KOPT-K1 (cell line): Measurements from ENCODE around the gene PHKB.

Experiments
- H3K27ac ChIP-seq: fragments of 200-600 bp; sonication (generic); 2 replicates; pipeline ENCODE4 v1.5.1; 2016; ENCODE audit warnings: antibody characterized with exemption, mild to moderate bottlenecking, low read depth, low read length; ENCODE audit not compliant: poor library complexity, severe bottlenecking
- H3K36me3 ChIP-seq: fragments of 200-600 bp; sonication (generic); 2 replicates; pipeline ENCODE4 v1.5.1; 2017; ENCODE audit warnings: antibody characterized with exemption, mild to moderate bottlenecking, low read length, moderate library complexity; ENCODE audit not compliant: insufficient read depth
- H3K9me3 ChIP-seq: fragments of 200-600 bp; sonication (generic); 2 replicates; pipeline ENCODE4 v1.5.1; 2017; ENCODE audit warnings: antibody characterized with exemption, low read length, mild to moderate bottlenecking; ENCODE audit not compliant: insufficient read depth, poor library complexity, severe bottlenecking

PHKB gene

DNA sequence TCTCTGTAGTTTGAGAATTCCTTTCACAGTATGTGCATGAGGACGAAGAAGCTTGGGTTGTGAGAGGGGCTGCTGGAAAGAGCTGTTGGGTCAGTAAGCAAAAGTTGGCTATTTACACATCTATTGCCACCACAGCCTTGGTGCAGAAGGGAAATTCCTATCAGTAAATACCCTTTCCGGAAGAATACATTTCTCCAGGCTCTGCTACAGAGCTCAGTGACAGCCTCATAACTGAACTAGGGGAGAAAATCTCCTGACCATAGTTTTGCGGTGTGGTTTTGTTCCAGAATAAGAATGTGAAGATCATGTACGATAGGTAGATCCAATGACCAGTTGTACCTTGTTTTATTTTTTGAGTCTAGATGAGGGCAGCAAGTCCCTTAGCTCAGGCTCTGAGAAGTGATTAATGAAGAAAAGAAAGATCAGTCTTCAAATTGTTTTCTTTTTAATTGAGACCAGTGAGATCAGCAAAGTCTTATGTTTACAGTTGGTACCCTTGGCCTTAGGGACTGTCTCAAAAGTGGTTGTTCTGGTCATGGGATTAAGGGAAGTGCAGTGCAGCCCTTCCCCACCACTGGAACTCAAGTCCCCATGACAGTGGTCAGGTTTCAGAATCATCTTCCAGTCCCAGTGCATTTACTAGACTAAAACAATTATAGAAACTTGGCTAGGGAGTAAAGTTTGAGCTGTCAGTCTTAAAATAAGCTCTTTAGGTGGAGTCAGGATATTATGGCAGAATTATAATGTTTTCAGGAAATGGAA is 123.5 kb downstream of the PHKB start:
- Histone ChIP-seq H3K36me3 (peaks cover 15% of the 10 kb centered on the region), H3K27ac (no peak overlapping the region), H3K9me3 (no peaks in the 10 kb centered on the region)

DNA sequence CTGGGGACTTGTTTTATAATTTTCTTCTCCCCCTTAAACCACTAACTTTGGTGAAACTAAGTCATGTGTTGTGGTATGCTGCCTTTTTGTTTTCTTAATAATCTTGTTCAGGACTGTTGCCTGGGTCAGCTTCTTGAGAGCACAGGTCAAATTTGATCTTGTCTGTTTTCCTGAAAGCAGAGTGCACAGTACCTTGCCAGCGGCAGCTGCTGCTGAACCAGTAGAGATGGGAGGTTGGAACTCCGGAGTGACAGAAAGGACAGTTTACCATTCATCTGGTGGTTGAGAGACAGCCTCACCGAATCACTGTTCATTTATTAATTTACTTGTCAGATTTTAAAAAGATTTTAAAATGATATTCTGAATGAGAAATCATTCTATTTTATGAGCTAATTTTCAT is 125.0 kb downstream of the PHKB start:
- Histone ChIP-seq H3K9me3 (no peaks in the 10 kb centered on the region), H3K27ac (no peak overlapping the region), H3K36me3 (peaks cover 30% of the 10 kb centered on the region)

DNA sequence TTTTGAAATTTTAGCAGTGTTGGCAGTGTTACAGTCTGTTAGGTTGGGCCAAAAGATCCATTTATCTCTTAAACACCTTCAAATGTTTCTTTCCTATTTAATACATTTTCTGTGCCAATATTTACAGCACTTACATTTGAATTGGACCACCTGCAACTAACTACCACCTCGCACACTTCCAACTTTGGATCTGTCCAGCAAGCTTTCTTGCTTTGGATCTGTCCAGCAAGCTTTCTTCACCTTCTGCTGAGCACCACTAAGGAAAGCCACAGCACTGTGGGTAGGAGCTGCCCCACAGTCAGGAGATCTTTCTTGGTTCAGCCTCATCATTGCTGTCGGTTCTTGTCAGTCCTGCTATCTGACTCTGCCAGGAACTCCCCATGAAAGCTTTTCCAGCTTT is 129.3 kb downstream of the PHKB start:
- Histone ChIP-seq H3K36me3 (peaks cover 51% of the 10 kb centered on the region), H3K9me3 (no peaks in the 10 kb centered on the region)

DNA sequence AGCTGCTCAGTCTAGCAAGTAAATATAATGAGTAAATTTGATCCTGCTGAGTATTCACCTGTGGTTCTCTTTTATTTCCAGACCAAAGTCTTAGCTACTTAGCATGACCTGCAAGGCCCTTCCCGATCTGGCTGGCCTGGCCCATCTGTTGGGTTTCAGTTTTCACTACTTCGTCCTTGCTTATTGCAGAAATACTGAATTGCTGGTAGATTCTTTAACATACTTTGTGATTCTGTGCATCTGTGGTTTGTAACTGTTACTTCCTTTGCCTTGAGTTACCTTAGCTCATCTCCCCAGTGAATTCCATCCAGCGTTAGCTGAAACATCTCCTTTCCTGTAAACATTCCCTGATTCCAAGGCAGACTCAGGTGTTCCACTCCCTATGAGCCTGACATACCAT is 131.1 kb downstream of the PHKB start:
- Histone ChIP-seq H3K27ac (no peak overlapping the region), H3K9me3 (no peaks in the 10 kb centered on the region), H3K36me3 (peaks cover 51% of the 10 kb centered on the region)

More for the DNA sequence above, 129.3 kb downstream of the PHKB start:
- H3K27ac ChIP-seq: no peak overlapping the region

DNA sequence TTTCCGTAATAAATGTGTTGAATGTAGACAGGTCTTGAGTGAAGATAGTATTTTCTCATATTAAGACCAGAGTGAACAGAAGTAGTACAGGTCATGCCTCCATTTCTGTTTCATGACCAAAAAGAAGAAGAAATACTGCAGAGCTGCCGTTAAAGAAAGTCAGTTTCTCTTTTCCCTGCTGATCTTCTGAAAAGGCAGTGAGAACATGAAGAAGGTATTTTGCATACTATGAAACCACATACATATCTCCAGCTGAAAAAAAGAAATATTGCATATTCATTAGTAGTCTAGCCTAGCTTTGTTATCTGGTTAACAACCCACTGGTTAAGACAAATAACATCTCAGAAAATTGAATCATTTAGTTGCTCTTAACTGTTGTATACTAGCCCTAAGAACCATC is 138.4 kb downstream of the PHKB start:
- Histone ChIP-seq H3K27ac (no peak overlapping the region), H3K36me3 (peaks cover 17% of the 10 kb centered on the region; the same call in 1 of the 2 replicates), H3K9me3 (no peaks in the 10 kb centered on the region)

DNA sequence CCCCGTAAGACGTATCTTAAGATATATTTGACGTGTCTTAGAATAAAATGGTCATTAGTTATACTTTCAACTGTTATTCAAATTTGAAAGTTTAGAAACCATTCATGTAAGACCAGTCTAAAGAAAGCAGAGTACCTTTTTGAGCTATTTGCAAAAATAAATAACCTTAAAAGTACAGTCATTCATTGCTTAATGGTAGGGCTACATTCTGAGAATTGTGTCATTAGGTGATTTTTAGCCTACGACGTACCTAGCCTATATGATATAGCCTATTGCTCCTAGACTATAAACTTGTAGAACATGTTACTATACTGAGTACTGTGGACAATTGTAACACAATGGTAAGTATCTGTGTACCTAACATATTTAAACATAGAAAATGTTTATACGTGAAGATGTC is 139.2 kb downstream of the PHKB start:
- H3K27ac ChIP-seq: no peak overlapping the region
- no peaks in the 10 kb centered on the region for H3K9me3 ChIP-seq
- 0 out of 2 replicates have a peak, but pooled peaks cover 14% of the 10 kb centered on the region for H3K36me3 ChIP-seq

DNA sequence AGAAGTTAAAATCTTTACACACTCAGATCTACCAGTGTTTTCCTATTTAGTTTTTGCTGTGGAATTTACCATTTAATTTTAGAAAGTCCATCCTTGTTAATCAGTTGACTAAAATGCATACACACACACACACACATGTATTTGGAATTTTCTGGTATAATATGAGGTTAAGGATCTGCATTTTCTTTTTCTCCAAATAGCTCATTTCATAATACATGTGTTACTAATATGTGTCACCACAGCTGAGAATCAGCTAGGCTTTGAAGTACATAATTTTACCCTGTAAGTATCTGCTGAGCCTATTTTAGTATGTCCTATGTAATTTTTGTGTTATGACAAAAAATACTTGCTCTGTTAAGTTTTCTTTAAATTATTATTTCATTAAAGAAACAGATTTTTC is 143.2 kb downstream of the PHKB start:
- H3K27ac ChIP-seq: no peak overlapping the region
- peaks cover 9% of the 10 kb centered on the region for H3K9me3 ChIP-seq
- peaks cover 17% of the 10 kb centered on the region; the same call in 1 of the 2 replicates for H3K36me3 ChIP-seq

DNA sequence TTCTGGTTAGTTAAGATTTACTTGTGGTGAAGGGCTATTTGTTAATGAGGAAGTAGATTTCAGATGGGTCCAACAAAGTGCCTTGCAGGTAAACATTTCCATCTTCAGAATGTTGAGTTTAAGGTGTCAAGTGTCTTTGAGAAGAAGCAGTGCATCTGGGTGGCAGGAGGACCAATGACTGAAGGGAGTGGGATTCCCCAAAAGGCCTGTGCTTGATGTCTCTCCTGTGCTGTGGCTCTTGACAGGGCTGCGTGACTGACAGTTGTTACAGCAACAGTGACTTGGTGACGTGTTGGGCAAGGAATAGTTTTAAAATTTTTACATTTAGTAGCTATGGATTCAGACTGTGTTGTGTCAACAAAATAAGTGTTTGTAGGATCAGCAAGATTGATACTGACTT is 149.9 kb downstream of the PHKB start:
- H3K9me3 ChIP-seq: peaks cover 9% of the 10 kb centered on the region
- peaks cover 40% of the 10 kb centered on the region for H3K36me3 ChIP-seq

DNA sequence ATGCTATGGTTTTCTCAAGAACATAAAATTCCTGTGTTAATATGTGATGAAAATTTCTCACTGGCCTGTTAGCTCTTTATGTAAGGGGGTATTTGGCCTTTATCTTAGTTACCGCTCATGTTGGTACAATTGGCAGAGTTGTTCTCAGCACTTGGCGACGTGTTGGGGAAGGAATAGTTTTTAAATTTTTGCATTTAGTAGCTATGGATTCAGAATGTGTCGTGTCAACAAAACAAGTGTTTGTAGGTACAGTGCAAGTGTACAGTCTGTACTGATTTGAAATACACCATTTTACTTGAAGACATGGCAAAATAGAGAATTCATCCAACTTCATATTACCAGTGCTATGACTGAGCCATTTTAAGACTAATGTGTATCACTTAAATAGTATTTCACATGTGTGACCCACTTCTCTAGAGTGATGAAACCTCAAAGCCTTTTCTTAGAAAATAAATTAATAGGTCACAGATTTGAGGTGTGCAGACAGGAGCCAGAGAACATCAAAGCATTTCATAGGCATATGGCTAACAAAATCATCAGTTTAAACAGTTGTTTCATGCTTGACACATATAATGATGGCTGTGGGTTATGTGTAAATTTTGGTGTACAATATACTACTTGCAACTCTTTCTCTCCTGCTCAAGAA is 150.8 kb downstream of the PHKB start:
- Histone ChIP-seq H3K9me3 (peaks cover 9% of the 10 kb centered on the region), H3K36me3 (peaks cover 40% of the 10 kb centered on the region), H3K27ac (no peak overlapping the region)

More for the DNA sequence above, 149.9 kb downstream of the PHKB start:
- no peak overlapping the region for H3K27ac ChIP-seq

DNA sequence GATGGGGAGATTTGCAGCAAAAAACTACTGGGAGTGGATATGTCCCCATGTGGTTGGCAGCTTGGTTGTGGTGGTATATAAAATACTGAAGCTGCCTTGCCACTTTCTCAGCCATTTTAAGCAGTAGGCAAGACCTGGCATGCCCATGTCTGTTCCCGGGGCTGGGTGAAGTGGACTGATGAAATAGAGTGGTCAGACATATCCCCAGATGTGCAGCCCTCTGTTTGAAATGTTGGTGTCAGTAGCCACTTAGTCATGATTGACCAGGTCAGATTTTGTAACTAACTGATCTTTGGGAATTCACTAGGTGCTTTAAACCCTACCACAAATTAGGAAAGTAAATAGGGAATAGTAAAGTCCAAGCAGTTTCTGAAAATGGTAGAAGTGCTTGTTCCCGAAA is 151.6 kb downstream of the PHKB start:
- H3K9me3 ChIP-seq: peaks cover 7% of the 10 kb centered on the region
- H3K36me3 ChIP-seq: peaks cover 38% of the 10 kb centered on the region
- H3K27ac ChIP-seq: no peak overlapping the region

DNA sequence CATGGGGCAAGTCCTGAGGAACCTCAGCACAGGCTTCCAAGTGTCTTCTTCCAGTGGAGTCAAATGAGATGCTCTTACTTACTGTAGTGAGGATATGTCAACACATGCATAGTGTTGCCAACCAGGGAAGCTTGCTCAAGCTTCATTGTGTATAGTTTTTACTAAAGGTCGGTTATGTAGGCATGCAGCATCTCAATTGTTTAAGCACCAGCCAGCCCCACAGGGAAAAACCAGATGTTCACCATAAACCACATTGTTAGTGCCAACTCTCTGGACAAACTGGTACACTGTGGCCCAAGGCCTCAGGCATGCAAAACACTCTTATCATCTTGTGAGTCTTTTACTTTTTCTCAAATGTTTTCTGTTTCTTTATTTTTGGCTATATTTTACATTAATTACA is 152.1 kb downstream of the PHKB start:
- Histone ChIP-seq H3K9me3 (peaks cover 5% of the 10 kb centered on the region), H3K36me3 (peaks cover 33% of the 10 kb centered on the region), H3K27ac (no peak overlapping the region)

DNA sequence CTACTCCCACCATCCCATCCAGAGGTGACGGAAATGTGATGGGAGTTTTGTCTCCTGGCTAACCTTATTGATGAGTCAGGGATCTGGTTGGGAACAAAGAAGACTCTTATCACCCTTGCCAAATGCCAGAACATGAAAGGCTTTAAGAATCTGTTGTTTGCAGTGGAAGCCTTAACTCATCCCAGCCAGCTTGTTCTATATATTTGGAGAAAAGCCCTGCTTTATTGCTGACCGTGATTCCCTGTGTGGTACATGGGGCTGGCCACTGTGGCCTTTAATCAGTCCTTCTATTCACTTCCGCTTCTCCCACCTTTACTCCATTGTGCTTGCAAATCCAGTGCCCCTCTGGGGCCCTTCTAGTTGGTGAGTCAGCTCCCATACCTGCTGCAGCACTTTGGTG is 156.6 kb downstream of the PHKB start:
- no peaks in the 10 kb centered on the region for H3K9me3 ChIP-seq
- peaks cover 8% of the 10 kb centered on the region for H3K36me3 ChIP-seq
- H3K27ac ChIP-seq: no peak overlapping the region

DNA sequence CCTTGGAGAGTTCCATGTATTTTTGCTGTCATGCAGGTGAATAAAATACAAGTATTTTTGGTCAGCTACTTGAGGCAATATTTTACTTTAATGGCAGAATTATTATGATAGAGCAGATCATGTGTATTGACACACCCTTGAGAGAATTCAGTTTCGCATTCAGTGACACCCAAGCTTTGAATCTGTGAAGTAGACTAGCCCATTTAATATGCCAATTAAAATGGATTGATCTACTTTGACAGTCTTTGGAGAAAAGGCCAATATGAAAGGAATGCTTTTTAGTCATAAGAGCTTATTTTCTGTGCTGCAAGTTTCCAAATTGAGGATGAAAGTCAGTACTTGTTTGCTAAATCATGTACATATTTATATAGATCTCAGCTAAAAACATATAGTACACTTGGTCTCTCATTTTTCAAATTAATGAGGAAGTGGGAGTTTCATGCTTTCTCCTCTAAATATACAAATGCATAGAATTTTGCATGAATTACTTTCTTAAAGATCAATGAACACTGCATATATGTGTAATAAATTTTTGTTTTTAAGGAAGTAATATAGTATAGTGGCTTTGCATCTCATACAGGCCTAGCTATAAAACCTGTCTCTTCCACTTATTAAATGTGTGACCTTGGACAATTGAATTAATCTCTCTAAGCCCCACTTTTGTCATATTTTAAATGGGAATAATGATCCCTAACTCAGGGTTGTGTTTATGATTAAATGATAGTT is 161.5 kb downstream of the PHKB start:
- Histone ChIP-seq H3K27ac (no peak overlapping the region), H3K36me3 (no peaks in the 10 kb centered on the region), H3K9me3 (no peaks in the 10 kb centered on the region)

DNA sequence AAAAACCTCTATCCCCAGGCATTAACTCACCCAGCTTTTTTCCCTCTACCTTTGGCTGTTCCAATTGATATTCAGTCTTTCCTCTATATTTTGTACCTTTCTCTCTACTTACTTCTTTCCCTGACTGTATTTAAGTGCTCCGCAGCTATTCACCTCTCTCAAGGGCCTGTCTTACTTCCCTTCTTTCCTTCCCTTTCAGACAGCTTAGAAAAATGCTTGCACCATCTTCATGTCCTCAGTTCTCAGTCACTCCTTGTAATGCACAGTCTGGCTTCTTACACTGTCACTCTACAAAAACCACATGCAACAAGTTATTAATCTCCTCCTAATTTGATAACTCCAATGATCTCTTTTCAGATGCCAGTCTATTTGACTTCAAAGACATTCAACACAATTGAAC is 163.4 kb downstream of the PHKB start:
- no peaks in the 10 kb centered on the region for H3K36me3 ChIP-seq

DNA sequence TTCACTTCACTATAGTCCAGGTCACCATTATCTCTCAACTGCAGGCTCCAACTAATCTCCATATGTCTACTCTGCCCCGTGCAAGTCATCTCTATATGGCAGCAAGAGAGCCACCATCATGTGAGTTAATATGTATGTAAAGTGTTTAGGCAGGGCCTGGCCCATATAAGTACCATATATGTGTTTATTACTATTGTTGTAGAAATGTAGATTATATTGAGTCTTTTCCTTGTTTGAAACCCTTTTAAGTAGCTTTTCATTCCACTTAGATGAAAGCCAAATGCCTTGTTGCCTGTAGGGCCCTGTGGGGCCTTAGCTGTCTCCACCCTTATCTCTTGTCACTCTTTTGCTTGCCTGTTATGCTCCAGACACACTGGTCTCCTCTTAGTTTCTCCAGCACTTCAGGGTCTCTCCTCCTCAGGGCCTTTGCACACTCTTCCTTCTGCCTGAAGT is 164.0 kb downstream of the PHKB start:
- H3K9me3 ChIP-seq: no peaks in the 10 kb centered on the region
- no peak overlapping the region for H3K27ac ChIP-seq
- H3K36me3 ChIP-seq: no peaks in the 10 kb centered on the region

More for the DNA sequence above, 163.4 kb downstream of the PHKB start:
- Histone ChIP-seq H3K9me3 (no peaks in the 10 kb centered on the region), H3K27ac (no peak overlapping the region)
